Measurements from ENCODE around the gene SH2D3C.
"Not testable (repeated sequence)": the region's sequence is repeated elsewhere in the genome, so short reads cannot be mapped to it uniquely, and the experiment has no call there.

The SH2D3C gene

GRCh38 chr9:127785023-127785932, 6.8 kb upstream of the SH2D3C start:
- peak; percentile 79 to 91 (median 85) for DNase-seq

GRCh38 chr9:127783111-127784008, 4.9 kb upstream of the SH2D3C start:
- DNase-seq = peak; percentile 54 to 93 (median 66)

- no peak for DNase-seq
Observed at GRCh38 chr9:127781806-127782205, 3.3 kb upstream of the SH2D3C start.

GRCh38 chr9:127780909-127781308, 2.4 kb upstream of the SH2D3C start:
- DNase-seq = not testable (repeated sequence)

GRCh38 chr9:127780126-127780885, 1.8 kb upstream of the SH2D3C start:
- no peak for DNase-seq

- peak in 2 of 5 donors; percentile 34 to 90 for DNase-seq
Observed at GRCh38 chr9:127779136-127779981, 893 bp upstream of the SH2D3C start.

GRCh38 chr9:127777368-127777980, 992 bp downstream of the SH2D3C start:
- DNase-seq = peak in 1 of 5 donors; percentile 57

GRCh38 chr9:127776924-127777289, 1.6 kb downstream of the SH2D3C start:
- peak in 1 of 5 donors; percentile 42 for DNase-seq

GRCh38 chr9:127776195-127776923, 2.1 kb downstream of the SH2D3C start:
- DNase-seq = peak; percentile 38 to 87 (median 61)

GRCh38 chr9:127773981-127774380, 4.5 kb downstream of the SH2D3C start:
- no peak for DNase-seq

GRCh38 chr9:127773272-127773671, 5.2 kb downstream of the SH2D3C start:
- DNase-seq = no peak

GRCh38 chr9:127772603-127773002, 5.9 kb downstream of the SH2D3C start:
- DNase-seq = no peak

- no peak for DNase-seq
Observed at GRCh38 chr9:127771570-127772189, 6.8 kb downstream of the SH2D3C start.

GRCh38 chr9:127770905-127771569, 7.4 kb downstream of the SH2D3C start:
- peak; percentile 89 to 99 (median 90) for DNase-seq

- no peak for DNase-seq
Observed at GRCh38 chr9:127770583-127770904, 7.9 kb downstream of the SH2D3C start.

- DNase-seq = no peak
Observed at GRCh38 chr9:127769929-127770582, 8.4 kb downstream of the SH2D3C start.

- DNase-seq = no peak
Observed at GRCh38 chr9:127769101-127769500, 9.4 kb downstream of the SH2D3C start.

GRCh38 chr9:127768698-127769097, 9.8 kb downstream of the SH2D3C start:
- DNase-seq = no peak

GRCh38 chr9:127767909-127768331, 10.5 kb downstream of the SH2D3C start:
- no peak for DNase-seq
